Panc1 (cell line): Measurements from ENCODE around the gene ZNF592. TPM values are rescaled to one million over a fixed set of nuclear protein-coding genes. Genes with fewer than 3 reads are reported as not detected.
A peak's percentile ranks its signal among the peaks of the same experiment; 100 is the strongest.

Source experiments
- ATAC-seq: fragments of 200-7000 bp; cut with Tn5 transposase; 2 replicates; pipeline ENCODE4 v1.9.1; 2020; ENCODE audit warnings: mild to moderate bottlenecking, moderate library complexity
- BruUV-seq: library from RNA; stranded (reverse); fragments of 400-500 nt; replicated peaks from 2 replicates; lab custom pipeline; 2021; lab: Mats Ljungman, UMichigan
- CTCF ChIA-PET: fragments of 300-600 bp; sonication (Branson Sonifier 250); formaldehyde crosslinking; loops from one replicate; lab custom pipeline; 2022; ENCODE audit warnings: antibody characterized with exemption; lab: Charles Lee
- POLR2A ChIA-PET: fragments of 300-600 bp; sonication (Branson Sonifier 250); formaldehyde crosslinking; loops from one replicate; lab custom pipeline; 2022; ENCODE audit warnings: antibody characterized with exemption; lab: Charles Lee
- DNase-seq: peaks from one replicate; pipeline ENCODE4 v3.0.0-alpha.2; 2010; ENCODE audit warnings: low read depth, low spot score
- H3K27ac ChIP-seq: 2 replicates; pipeline ENCODE4 v1.5.1; 2011; ENCODE audit warnings: mild to moderate bottlenecking, low read length, inconsistent platforms
- H3K27me3 ChIP-seq: fragments of 200-500 bp; sonication (Bioruptor generic); 2 replicates; pipeline ENCODE4 v1.6.0; 2014; ENCODE audit warnings: low read length, inconsistent platforms; ENCODE audit not compliant: control insufficient read depth, insufficient read depth
- H3K36me3 ChIP-seq: fragments of 200-500 bp; sonication (Bioruptor generic); 2 replicates; pipeline ENCODE4 v1.5.1; 2014; ENCODE audit warnings: inconsistent platforms, mild to moderate bottlenecking, low read length, moderate library complexity; ENCODE audit not compliant: control insufficient read depth, insufficient read depth
- H3K4me1 ChIP-seq: 2 replicates; pipeline ENCODE4 v1.5.1; 2011; ENCODE audit warnings: inconsistent platforms, mild to moderate bottlenecking, low read length, moderate library complexity; ENCODE audit not compliant: control insufficient read depth, insufficient read depth
- H3K4me3 ChIP-seq, 2 experiments: 2 replicates each; pipeline ENCODE4 v1.5.1; 2011 to 2012; ENCODE audit warnings: low read depth in 2 of 2, low read length in 2 of 2, mild to moderate bottlenecking in 2 of 2, inconsistent platforms in 1 of 2, moderate library complexity in 1 of 2
- H3K9me3 ChIP-seq: fragments of 200-500 bp; sonication (Bioruptor generic); 2 replicates; pipeline ENCODE4 v1.5.1; 2014; ENCODE audit warnings: low read depth, mild to moderate bottlenecking, inconsistent platforms, low read length, moderate library complexity; ENCODE audit not compliant: control insufficient read depth, insufficient read depth
- POLR2AphosphoS5 ChIP-seq: IDR thresholded peaks from 2 replicates; pipeline ENCODE4 v1.6.1; 2012; ENCODE audit warnings: mild to moderate bottlenecking, low read depth, low read length, moderate library complexity
- SIN3A ChIP-seq: IDR thresholded peaks from 2 replicates; pipeline ENCODE4 v1.6.1; 2012; ENCODE audit warnings: low read depth, mild to moderate bottlenecking, low read length, moderate library complexity, borderline replicate concordance; ENCODE audit not compliant: insufficient read depth
- TCF7L2 ChIP-seq: IDR thresholded peaks from 2 replicates; pipeline ENCODE4 v1.6.1; 2011; ENCODE audit warnings: mild to moderate bottlenecking, low read depth, low read length, inconsistent platforms
- in situ Hi-C: cut with HindIII; loops from 2 replicates; pipeline ENCODE4 v1.10.0; 2016; ENCODE audit warnings: low sequenced_read_pairs, low pct_unique_long_range_greater_than_20kb
- intact Hi-C: fragments of 100-400 bp; cut with micrococcal nuclease; formaldehyde crosslinking; loops from one replicate; pipeline ENCODE4 v1.10.0; 2022; ENCODE audit not compliant: unreplicated experiment
- total RNA-seq: library from RNA; stranded (reverse); gene quantifications from one replicate; pipeline ENCODE4 v1.2.1, GENCODE V29; 2021; ENCODE audit not compliant: unreplicated experiment
- TF ChIP-seq, protein P1 (sequence below): fragments of 450-650 bp; IDR thresholded peaks from 2 replicates; pipeline ENCODE4 v1.5.1; 2017; ENCODE audit warnings: mild to moderate bottlenecking
- TF ChIP-seq, protein P2 (sequence below), 2 experiments: IDR thresholded peaks; 2 replicates each; pipeline ENCODE4 v1.6.1; 2011 to 2012; ENCODE audit warnings: low read depth in 2 of 2, control low read depth in 1 of 2, low read length in 1 of 2, mild to moderate bottlenecking in 1 of 2, moderate library complexity in 1 of 2; ENCODE audit not compliant: insufficient read depth in 1 of 2

Gene ZNF592
- total RNA-seq, 1 experiment from 2014 or later, result 34.2 TPM

DNA sequence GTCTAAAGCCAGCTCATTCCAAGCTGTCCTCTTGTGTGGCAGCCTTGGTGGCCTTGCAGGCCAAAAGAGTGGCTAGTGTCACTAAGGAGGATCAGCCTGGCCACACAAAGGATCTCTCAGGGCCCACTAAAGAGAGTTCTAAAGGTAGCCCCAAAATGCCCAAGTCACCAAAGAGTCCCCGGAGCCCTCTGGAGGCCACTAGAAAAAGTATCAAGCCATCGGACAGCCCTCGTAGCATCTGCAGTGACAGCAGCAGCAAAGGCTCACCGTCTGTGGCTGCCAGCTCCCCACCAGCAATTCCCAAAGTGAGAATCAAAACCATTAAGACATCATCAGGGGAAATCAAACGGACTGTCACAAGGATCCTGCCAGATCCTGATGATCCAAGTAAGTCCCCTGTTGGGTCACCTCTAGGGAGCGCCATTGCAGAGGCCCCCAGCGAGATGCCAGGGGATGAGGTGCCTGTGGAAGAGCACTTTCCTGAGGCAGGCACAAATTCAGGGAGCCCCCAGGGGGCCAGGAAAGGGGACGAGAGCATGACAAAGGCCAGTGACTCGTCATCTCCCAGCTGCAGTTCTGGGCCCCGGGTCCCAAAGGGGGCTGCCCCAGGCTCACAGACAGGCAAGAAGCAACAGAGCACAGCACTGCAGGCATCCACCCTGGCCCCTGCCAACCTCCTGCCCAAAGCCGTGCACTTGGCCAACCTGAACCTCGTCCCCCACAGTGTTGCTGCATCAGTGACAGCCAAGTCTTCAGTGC is 35.3 kb downstream of the ZNF592 start:
- no peaks in the 10 kb centered on the region for H3K4me1 ChIP-seq
- ChIA-PET POLR2A (no interaction called here), CTCF (no interaction called here)
- intact Hi-C loops (no loop called here), in situ Hi-C loops (no loop called here)
- H3K4me3 ChIP-seq, result no peak overlapping the region
- TF ChIP-seq, protein P1, sequence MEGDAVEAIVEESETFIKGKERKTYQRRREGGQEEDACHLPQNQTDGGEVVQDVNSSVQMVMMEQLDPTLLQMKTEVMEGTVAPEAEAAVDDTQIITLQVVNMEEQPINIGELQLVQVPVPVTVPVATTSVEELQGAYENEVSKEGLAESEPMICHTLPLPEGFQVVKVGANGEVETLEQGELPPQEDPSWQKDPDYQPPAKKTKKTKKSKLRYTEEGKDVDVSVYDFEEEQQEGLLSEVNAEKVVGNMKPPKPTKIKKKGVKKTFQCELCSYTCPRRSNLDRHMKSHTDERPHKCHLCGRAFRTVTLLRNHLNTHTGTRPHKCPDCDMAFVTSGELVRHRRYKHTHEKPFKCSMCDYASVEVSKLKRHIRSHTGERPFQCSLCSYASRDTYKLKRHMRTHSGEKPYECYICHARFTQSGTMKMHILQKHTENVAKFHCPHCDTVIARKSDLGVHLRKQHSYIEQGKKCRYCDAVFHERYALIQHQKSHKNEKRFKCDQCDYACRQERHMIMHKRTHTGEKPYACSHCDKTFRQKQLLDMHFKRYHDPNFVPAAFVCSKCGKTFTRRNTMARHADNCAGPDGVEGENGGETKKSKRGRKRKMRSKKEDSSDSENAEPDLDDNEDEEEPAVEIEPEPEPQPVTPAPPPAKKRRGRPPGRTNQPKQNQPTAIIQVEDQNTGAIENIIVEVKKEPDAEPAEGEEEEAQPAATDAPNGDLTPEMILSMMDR, result no peak
- TF ChIP-seq POLR2AphosphoS5, result no peak
- TF ChIP-seq, protein P2, sequence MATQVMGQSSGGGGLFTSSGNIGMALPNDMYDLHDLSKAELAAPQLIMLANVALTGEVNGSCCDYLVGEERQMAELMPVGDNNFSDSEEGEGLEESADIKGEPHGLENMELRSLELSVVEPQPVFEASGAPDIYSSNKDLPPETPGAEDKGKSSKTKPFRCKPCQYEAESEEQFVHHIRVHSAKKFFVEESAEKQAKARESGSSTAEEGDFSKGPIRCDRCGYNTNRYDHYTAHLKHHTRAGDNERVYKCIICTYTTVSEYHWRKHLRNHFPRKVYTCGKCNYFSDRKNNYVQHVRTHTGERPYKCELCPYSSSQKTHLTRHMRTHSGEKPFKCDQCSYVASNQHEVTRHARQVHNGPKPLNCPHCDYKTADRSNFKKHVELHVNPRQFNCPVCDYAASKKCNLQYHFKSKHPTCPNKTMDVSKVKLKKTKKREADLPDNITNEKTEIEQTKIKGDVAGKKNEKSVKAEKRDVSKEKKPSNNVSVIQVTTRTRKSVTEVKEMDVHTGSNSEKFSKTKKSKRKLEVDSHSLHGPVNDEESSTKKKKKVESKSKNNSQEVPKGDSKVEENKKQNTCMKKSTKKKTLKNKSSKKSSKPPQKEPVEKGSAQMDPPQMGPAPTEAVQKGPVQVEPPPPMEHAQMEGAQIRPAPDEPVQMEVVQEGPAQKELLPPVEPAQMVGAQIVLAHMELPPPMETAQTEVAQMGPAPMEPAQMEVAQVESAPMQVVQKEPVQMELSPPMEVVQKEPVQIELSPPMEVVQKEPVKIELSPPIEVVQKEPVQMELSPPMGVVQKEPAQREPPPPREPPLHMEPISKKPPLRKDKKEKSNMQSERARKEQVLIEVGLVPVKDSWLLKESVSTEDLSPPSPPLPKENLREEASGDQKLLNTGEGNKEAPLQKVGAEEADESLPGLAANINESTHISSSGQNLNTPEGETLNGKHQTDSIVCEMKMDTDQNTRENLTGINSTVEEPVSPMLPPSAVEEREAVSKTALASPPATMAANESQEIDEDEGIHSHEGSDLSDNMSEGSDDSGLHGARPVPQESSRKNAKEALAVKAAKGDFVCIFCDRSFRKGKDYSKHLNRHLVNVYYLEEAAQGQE (IDR thresholded peaks at IDR 0.05; ENCODE audit: insufficient read depth in 1 of 2, low read depth in 2 of 2, low read length in 1 of 2), result no peak
- no peak for TF ChIP-seq SIN3A
- no peak for TF ChIP-seq TCF7L2
- no peaks in the 10 kb centered on the region for H3K9me3 ChIP-seq
- BruUV-seq, result no TSS peak
- H3K27me3 ChIP-seq, result no peaks in the 10 kb centered on the region
- H3K36me3 ChIP-seq, result peaks cover 10% of the 10 kb centered on the region; the same call in 1 of the 2 replicates
- H3K27ac ChIP-seq, result no peak overlapping the region
- DNase-seq, result no peak
- ATAC-seq, result 0 out of 2 replicates have a peak, but pooled peaks have one; percentile 36

DNA sequence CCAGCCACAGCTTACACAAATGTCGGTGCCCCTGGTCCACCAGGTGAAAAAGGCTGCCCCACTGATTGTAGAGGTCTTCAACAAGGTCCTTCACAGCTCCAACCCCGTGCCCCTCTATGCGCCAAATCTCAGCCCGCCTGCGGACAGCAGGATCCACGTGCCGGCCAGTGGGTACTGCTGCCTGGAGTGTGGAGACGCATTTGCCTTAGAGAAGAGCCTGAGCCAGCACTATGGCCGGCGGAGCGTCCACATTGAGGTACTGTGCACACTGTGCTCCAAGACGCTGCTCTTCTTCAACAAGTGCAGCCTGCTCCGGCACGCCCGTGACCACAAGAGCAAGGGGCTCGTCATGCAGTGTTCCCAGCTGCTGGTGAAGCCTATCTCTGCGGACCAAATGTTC is 35.9 kb downstream of the ZNF592 start:
- Histone ChIP-seq H3K27ac (no peak overlapping the region), H3K9me3 (no peaks in the 10 kb centered on the region), H3K36me3 (peaks cover 10% of the 10 kb centered on the region; the same call in 1 of the 2 replicates), H3K4me3 (no peak overlapping the region), H3K4me1 (no peaks in the 10 kb centered on the region), H3K27me3 (no peaks in the 10 kb centered on the region)
- in situ Hi-C loops, result no loop called here
- CTCF ChIA-PET, result no interaction called here
- BruUV-seq, result no TSS peak
- TF ChIP-seq POLR2AphosphoS5, result no peak
- POLR2A ChIA-PET, result no interaction called here
- intact Hi-C loops, result no loop called here
- DNase-seq (no peak), ATAC-seq (0 out of 2 replicates have a peak, but pooled peaks have one; percentile 51)

DNA sequence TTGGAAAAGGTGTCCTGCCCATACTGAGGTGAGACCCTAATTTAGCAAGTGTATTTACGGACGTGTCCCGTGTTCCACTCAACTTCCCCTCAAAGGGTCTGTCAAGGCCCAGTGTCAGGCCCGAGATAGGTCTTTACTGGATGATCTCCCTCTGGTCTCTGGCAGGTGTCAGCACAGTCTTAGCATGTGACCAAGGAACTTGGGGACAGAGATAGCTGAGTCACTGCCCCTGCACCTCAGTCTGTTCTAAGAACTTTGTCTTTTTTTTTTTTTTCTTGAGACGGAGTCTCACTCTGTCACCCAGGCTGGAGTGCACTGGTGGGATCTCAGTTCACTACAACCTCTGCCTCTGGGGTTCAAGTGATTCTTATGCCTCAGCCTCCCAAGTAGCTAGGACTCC is 36.7 kb downstream of the ZNF592 start:
- intact Hi-C loops (no loop called here), in situ Hi-C loops (no loop called here)
- Histone ChIP-seq H3K4me1 (no peaks in the 10 kb centered on the region), H3K27me3 (no peaks in the 10 kb centered on the region), H3K36me3 (peaks cover 10% of the 10 kb centered on the region; the same call in 1 of the 2 replicates), H3K9me3 (no peaks in the 10 kb centered on the region), H3K27ac (no peak overlapping the region), H3K4me3 (no peak overlapping the region)
- no peak for TF ChIP-seq POLR2AphosphoS5
- no peak for TF ChIP-seq TCF7L2
- TF ChIP-seq, protein P1, result no peak
- TF ChIP-seq, protein P2 (IDR thresholded peaks at IDR 0.05; ENCODE audit: insufficient read depth in 1 of 2, low read depth in 2 of 2, low read length in 1 of 2), result no peak
- no peak for TF ChIP-seq SIN3A
- no TSS peak for BruUV-seq
- CTCF ChIA-PET, result interaction anchor here (0.6 kb wide), 1 partner anchor 17 kb away, joined by 4 read pairs; no protein-coding TSS in a partner anchor
- DNase-seq (no peak), ATAC-seq (no peak)
- POLR2A ChIA-PET, result no interaction called here
